Activated CD8-positive, alpha-beta memory T cell treated with anti-CD3 and anti-CD28 coated beads for 1 hour (primary cell): ENCODE data around the gene PLEKHJ1.

ENCODE experiments used
- DNase-seq, 2 donors: peaks; one replicate each; pipeline ENCODE4 v3.0.0-alpha.2; 2020; ENCODE audit warnings: low read depth in 1 of 2; ENCODE audit errors: extremely low read depth in 1 of 2

PLEKHJ1 gene

DNA sequence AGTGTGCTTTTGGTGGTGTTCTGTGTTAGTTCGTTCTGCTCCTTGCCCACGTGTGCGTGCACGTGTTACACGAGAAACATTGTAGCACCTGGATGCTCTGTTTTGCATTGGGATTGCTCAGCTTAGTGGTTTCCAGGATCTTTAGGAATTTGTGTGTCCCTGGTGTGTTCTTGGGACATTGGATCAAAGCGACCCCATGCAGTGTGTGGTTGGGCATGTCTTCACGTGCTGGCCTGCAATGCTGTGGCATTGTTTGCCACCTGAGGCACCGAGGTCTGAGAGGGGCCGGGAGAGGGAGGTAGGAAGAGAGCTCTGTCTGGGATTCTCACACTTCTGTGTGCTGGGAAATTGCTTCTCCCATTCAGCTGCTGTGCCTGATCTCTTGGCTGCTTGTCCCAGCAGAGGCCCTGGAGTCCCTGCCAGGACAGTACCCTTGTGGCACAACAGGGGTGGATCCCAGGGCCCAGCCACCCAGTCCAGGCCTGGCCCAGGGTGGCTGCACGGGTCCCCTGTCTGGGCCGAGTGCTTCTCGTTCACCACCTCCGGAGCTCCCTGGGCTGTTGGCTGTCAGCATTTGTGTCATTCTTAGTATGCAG, 11.3 kb downstream of the PLEKHJ1 start:
- no peak for DNase-seq

DNA sequence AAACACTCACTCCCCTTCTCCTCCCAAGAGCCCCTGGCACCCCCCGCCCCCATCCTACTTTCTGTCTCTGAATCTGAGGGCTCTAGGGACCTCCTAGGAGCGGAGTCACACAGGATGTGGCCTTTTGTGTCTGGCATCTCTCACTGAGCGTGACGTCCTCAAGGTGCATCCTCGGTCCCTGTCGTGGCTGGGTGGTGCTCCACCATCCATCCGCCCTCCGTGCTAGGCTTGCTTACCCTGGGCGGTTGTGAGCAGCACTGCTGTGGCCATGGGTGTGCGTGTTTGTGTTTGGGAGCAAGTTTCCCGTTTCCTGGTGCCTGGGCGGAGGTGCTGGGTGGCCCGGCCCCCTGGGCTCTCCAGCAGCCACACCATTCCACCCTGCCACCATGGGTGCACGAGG, 12.2 kb downstream of the PLEKHJ1 start:
- DNase-seq: no peak

GRCh38 chr19:2223391-2223790, 12.7 kb downstream of the PLEKHJ1 start:
- no peak for DNase-seq

GRCh38 chr19:2221918-2222317, 14.2 kb downstream of the PLEKHJ1 start:
- DNase-seq: no peak

DNA sequence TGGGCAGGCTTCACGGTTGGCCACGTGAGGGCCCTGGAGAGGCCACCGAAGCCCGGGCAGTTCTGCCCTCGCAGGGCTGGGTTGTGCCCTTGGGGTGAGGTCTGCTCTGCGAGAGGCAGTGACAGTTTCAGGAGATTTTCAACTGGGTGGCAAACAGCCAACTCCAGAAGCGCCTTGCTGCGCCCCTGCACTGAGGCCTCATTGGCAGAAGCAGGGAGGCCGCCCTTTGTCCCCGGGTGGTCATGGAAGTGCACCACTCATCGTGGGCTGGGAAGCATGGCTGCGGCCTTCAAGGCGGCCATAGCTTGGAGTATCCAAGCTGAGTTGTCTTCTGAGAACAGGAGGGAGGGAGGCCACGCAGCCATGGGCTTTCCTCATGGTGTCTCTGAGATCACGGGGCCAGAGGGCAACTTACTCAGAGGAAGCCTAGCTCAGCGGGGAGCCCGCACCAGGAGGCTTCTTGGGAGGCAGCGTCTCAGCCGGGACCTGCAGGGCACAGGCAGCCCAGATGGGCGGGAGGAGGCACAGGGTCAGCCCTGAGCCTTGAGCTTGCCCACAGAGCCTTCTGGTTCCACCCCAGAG, 14.8 kb downstream of the PLEKHJ1 start:
- no peak for DNase-seq

DNA sequence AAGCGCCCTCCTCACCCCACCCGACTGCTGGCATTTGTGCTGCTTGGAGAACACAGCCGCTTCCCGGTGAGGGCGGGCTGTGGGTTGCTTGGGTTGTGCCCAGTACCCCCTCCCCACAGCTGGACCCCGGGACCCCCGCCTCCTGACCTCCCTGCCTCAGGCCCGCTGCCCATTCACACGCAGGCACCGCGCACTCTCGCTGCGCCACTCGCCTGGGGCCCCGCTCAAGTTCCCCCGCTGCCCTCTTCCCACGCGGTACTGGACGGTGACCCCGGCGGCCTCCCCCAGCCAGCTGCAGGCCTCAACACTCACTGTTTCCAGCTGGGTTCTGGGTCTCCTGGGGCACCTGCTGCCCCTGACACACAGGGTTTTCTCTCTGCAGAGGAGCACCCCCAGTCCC, 16.4 kb downstream of the PLEKHJ1 start:
- DNase-seq: no peak

DNA sequence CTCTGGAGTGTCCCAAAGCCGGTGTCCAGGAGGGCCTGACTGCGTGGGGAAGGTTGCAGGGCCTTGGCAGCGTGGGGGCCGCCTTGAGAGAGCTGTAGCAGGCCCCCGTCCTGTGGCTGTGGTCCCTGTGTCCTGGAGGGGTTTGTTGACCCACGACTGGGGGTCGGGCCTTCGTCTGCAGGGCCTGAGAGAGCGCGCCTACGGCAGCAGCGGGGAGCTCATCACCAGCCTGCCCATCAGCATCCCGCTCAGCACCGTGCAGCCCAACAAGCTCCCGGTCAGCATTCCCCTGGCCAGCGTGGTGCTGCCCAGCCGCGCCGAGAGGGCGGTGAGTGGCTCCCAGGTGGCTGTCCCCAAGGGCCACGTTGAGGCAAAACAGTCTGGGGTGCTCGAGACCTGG, 18.5 kb downstream of the PLEKHJ1 start:
- DNase-seq: no peak

DNA sequence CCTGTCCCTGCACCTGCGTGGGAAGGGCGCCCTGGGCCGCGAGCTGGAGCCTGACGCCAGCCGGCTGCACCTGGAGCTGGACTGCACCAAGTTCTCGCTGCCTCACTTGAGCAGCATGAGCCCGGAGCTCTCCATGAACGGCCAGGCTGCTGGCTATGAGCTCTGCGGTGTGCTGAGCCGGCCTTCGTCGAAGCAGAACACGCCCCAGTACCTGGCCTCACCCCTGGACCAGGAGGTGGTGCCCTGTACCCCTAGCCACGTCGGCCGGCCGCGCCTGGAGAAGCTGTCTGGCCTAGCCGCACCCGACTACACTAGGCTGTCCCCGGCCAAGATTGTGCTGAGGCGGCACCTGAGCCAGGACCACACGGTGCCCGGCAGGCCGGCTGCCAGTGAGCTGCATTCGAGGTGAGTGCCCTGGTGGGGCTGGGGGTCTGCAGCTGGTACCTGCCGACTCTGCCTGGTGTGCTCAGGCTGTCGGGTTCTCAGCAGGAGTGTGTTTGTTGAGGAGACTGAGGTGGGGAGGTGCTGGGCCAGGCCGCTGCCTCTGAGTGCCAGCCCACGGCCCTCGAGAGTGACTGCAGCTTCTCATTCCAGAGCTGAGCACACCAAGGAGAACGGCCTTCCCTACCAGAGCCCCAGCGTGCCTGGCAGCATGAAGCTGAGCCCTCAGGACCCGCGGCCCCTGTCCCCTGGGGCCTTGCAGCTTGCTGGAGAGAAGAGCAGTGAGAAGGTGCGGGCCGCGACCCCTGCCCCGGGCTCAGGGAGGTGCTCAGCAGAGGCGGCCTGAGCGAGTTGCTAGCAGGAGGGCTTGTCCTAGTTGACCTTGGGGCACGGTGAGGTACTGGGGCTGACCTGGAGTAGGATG, 19.5 kb downstream of the PLEKHJ1 start:
- no peak for DNase-seq

GRCh38 chr19:2215281-2215751, 20.8 kb downstream of the PLEKHJ1 start:
- no peak for DNase-seq

DNA sequence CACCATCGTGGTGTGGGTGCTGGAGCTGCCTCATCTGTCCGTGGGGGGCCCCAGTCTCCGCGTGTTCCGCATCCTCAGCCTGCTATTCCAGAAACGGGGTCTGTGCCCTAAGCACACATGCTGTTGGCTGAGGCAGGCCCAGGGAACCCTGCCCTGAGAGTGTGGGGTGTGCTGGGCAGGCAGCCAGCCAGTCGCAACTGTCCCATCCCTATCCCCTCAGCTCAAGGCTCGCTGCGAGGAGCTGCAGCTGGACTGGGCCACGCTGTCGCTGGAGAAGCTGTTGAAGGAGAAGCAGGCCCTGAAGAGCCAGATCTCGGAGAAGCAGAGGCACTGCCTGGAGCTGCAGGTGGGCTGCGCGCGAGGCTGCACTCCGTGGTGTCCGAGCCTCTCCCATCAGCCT, 21.9 kb downstream of the PLEKHJ1 start:
- DNase-seq: no peak

DNA sequence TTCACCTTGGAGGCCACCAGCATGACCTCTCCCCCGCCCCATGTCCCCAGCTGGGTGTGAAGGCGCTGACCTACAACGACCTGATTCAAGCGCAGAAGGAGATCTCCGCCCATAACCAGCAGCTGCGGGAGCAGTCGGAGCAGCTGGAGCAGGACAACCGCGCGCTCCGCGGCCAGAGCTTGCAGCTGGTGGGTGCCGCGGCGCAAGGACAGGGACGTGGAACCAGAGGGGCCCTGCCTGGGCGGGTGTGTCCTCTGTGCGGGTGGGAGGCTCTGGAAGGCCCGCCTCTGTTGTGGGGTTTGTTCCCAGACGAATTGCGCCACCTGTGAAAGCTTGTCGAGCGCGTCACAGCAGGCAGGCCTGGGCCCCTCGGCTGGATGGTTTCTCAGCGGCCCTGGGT, 22.3 kb downstream of the PLEKHJ1 start:
- DNase-seq: no peak

DNA sequence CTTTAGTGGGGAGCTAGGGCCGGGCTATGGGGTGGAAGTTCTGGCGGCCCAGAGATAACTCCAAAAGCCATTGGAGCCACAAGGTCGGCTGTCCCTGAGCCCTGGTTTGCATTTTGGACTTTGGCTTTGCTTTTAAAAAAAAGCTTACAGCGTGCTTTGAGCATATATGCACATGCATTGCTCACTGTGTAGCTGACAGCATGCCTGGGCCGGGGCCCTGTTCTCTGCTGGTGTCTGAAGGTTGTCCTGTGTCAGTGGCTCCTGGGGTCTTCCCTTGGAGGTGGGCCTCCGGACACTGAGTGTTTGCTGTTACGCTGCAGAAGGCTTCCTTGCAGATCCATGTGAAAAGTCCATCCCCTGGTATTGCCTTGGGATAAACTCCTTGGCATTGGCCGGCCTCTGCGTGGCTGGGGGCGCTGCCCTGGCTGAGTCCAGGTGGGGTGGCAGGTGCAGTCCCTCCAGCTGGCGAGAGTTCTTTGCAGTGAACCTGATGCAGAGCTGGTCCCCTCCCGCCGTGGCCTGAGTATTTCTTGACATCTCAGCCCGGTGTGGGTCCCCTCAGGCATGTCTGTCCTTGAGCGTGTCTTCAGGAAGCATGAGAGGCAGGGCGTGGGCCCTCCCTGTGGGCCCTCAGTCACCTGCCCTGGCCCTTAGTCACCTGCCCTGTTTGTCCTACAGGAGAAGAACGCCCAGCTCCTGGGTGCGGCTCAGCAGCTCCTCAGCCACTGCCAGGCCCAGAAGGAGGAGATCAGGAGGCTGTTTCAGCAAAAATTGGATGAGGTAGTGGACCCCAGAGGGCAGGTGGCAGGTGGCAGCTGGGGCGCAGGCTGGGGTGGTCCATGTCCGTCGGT, 23.0 kb downstream of the PLEKHJ1 start:
- DNase-seq: no peak

- DNase-seq: no peak
Observed at GRCh38 chr19:2210987-2211740, 25.0 kb downstream of the PLEKHJ1 start.

- DNase-seq: no peak
Observed at GRCh38 chr19:2210206-2210605, 25.9 kb downstream of the PLEKHJ1 start.

DNA sequence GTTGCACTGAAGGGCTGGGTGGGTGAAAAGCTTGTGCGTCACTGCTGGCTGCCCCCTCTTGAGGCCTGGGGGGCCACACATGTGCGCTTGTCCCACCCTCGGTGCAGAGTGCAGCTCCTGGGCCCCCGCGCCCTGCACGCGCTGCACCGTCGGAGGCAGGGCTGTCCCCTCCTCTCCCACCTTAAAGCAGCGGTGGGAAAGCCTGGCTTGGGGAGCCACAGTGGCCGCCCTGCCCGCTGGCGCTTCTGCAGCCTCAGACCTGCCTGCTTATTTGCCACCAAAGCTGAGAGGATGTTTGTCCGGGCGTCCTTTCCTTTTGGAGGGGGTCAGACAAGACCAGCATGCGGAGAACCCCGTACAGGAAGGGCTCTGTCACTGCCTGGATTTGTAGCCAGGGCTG, 26.7 kb downstream of the PLEKHJ1 start:
- no peak for DNase-seq

- no peak for DNase-seq
Observed at GRCh38 chr19:2208975-2209374, 27.2 kb downstream of the PLEKHJ1 start.

DNA sequence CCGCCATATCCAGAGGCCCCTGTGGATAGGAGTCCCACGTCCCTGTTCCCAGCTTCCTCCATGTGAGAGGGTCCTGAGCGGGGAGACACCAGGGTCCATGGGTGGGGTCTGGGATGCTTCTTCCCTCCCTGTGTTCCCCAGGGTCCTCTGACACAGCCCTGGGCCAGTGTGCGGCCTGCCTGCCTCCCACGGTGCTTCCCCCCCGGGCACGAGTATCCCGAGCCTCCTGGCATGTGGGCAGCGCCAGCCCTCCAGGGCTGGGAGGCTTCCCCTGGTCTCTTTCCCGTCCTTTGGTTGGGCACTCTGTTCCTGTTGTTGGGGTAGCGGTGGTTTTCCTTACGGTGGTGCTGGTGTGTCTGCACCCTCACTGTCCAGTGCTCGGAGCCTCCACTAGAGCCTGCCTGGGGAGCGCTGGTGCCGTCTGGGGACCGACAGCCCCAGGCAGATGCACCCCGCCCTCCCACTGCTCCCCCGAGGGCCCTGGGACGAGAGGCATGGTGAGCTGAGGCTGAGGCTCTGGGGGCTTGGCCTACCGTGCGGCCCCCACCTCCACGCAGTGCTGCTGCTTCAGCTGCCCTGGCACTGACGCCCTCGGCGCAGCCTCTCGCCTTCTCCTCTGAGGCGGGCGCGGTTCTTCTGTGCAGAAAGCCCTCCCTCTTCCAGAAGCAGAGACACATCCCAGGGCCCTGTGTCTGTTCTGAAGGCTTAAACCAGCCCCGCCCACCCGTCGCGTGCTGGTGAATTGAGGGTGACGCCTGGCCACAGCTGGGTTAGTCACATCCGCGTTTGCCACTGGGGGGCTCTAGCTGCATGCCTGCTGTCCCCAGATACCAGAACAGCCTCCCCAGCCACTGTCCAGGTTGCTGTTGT, 27.9 kb downstream of the PLEKHJ1 start:
- DNase-seq: no peak

GRCh38 chr19:2207008-2207407, 29.1 kb downstream of the PLEKHJ1 start:
- DNase-seq: no peak

DNA sequence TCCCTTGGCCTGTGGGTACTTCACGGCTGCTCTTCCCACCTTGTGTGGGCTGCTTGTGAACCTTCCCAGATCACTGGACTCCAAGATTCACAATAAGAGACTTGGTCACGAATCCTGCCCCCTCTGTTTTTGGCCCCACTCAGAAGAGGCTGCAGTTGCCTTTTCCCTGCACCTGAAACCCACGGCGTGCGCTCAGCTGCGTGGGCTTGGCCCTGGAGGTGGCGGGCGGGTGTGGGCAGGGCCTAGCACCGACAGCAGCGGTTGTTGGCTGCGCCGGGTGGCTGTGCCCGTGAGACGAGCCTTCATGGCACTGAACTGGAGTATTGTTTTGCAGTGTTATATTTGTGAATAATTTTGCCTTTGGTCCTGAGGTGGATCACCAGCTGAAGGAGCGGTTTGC, 33.8 kb downstream of the PLEKHJ1 start:
- no peak for DNase-seq
